HG03354 (cell line): ENCODE results near the gene OSER1.
"Not testable (repeated sequence)": the region's sequence is repeated elsewhere in the genome, so short reads cannot be mapped to it uniquely, and the experiment has no call there.

Experiments used
- ATAC-seq: cut with Tn5 transposase; IDR thresholded peaks from one replicate; pipeline ENCODE4 v1.9.1; 2021; ENCODE audit warnings: mild to moderate bottlenecking; ENCODE audit not compliant: unreplicated experiment, poor library complexity, severe bottlenecking

Gene OSER1

DNA sequence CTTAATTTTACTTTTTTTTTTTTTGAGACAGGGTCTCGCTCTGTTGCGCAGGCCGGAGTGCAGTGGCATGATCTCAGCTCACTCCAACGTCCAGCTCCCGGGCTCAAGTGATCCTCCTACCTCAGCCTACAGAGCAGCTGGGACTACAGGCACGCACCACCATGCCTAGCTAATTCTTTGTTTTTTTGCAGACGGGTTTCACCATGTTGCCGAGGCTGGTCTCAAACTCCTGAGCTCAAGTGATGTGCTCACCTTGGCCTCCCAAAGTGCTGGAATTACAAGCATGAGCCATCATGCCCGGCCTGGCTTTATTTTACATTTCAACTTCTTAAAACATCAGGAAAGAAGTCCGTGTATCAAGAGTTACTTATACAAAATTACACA, 5.7 kb downstream of the OSER1 start:
- no peak for ATAC-seq

- no peak for ATAC-seq
Measured at GRCh38 chr20:44204156-44204831, 6.3 kb downstream of the OSER1 start.

DNA sequence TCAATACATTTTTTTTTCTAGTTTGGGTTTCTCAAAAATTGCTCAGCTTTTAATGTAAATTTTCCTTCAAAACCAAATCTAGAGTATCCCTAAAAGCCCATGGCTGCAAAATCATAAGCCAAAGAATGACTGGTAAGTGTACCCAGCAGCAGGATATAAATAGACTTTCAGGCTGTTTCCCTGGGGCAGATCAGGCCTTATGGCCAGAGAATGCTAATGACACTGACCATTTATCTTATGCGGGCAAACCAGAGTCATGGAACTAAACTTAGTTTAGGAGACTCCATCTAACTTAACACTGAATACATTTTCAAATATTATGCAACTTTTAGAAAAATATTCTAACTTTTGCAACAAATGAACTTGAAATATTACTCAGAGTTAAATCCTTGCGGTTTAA, 7.4 kb downstream of the OSER1 start:
- ATAC-seq = no peak

DNA sequence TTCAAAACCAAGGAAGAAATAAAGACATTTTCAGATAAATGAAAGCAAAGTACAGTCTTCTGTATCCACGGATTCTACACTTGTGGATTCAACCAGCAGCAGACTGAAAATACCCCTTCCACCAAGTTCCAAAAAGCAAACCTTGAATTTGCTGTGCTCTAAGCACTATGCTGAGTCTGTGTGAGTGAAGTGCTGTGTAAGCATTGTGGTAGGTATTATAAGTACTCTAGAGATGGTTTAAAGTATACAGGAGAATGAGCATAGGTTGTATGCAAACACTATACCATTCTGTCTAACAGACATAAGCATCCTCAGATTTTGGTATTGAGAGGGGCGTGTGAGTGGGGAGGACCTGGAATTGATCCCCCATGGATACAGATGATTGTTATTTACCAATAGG, 9.6 kb downstream of the OSER1 start:
- ATAC-seq = no peak

DNA sequence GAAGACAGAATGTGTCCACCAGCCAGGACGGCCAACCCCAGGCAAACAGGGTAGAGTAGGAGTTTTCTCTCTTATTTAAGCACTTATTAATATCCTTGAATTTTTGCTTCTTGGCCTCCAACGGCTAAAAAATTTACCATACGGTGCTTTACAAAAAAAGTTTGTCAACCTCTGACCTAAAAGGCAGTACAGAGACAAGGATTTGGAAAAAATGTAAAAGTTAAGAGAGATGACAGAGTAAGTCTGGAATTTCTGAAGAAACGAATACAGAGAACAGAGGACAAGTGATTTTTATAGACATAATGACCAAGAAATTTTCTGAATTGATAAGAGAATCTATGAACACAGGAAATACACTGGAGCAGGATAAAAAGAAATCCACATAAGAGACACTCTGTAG, 10.2 kb downstream of the OSER1 start:
- ATAC-seq = no peak

DNA sequence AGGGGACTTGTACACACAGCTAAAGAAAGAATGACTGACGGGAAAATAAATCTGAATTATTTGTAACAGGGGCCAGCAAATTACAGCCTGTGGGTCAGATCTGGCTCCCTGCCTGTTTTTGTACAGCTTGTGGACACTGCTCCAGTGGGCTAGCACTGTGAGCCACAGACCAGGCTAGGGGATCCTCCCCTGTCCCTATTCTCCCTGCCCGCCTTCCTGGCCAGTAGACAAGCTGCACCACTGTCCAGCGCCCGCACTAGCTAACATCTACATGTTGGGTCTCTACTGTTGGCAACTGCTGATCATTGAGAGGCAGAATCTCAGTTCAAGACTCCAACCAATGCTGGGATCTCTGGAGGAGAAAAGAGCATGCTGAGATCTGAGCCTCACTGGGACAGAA, 10.7 kb downstream of the OSER1 start:
- ATAC-seq = no peak

- ATAC-seq = no peak
Measured at GRCh38 chr20:44198872-44199271, 11.7 kb downstream of the OSER1 start.

DNA sequence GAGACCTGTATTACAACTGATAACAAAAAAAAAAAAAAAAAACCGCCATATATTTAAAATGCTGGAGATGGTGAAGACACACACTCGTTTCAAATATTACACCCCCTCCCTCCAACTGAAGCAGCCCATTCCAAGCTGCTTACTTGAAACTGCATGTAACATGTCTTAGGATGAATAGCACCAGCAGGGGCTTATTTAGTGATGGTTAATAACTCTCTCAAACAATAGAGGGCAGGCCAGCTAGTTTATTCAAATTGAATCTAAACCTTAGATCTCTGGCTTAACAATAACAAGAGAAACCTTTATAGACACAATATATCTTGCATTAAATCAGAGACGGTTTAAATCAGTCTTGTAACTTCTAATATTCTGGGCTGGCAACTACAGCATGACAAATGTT, 14.3 kb downstream of the OSER1 start:
- no peak for ATAC-seq

GRCh38 chr20:44195605-44196004, 15.0 kb downstream of the OSER1 start:
- no peak for ATAC-seq

- ATAC-seq = no peak
Measured at GRCh38 chr20:44193801-44194200, 16.8 kb downstream of the OSER1 start.

DNA sequence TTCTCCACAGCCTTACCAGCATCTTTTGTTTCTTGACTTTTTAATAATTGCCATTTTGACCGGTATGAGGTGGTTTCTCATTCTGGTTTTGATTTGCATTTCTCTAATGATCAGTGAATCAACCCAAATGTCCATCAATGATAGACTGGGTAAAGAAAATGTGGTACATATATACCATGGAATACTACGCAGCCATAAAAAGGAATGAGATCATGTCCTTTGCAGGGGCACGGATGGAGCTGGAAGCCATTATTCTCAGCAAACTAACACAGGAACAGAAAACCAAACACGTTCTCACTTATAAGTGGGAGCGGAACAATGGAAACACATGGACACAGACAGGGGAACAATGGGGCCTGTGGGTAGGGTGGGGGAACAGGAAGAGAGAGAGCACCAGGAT, 18.9 kb downstream of the OSER1 start:
- ATAC-seq = not testable (repeated sequence)

GRCh38 chr20:44190197-44190852, 20.2 kb downstream of the OSER1 start:
- ATAC-seq = not testable (repeated sequence)

GRCh38 chr20:44188752-44189151, 21.8 kb downstream of the OSER1 start:
- ATAC-seq = no peak

- no peak for ATAC-seq
Measured at GRCh38 chr20:44187772-44188709, 22.5 kb downstream of the OSER1 start.

DNA sequence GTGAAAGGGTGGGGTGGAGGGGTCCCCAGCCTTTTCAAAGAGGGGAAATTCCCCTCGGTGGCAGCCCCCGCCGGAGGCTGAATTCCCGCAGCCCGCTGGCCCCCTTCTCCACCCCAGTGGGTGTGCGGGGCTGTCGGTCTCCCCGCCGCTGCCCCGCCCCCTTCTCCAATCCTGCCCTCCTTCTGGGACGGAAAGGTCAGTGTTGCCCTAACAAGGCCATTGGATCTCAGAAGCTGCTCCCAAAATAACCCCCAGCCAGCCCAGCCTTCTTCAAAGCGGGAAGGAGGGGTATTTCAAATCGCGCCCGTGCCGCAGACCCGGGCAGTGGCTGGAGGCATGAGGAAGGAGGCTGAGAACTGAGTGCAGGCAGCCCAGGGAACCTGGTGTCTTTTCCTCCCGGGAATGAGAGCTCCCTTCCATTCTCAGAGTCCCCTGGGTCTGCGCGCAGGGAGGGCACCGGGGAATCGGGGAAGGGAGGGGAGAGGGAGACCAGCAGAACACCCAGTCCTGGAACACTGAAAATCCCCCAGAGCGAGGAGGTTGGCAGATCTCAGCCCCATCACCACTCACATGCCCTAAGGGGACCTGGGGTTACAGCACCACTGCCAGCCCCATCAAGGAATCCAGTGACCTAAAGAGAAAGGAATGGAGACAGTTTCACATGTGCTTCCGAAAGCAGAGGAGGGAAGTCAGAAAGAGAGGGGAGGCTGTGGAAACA, 23.4 kb downstream of the OSER1 start, which contains the start of gene JPH2:
JPH2 (minus strand) TSS at position 135 of the 718 bp plus-strand sequence. CDS start 483 bp downstream, outside the sequence.
- no peak for ATAC-seq

DNA sequence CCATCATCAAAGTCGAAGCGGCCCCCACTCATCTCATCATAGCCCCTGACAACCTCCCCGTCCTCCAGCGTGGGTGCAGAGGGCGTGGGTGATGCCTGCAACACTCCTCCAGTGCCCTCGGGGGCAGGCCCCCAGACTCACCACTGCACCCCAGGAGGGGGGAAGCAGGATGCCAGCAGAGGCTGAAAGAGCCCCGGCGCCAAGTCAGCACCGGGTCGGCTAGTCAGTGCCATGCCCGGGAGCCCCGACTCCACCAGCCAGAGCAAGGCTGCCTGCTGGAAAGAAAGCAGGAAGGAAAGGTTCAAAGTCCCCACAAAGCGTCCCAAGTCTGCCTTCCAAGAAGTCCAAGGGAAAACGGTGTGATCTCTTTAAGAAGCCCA, 23.9 kb downstream of the OSER1 start:
- ATAC-seq = no peak

DNA sequence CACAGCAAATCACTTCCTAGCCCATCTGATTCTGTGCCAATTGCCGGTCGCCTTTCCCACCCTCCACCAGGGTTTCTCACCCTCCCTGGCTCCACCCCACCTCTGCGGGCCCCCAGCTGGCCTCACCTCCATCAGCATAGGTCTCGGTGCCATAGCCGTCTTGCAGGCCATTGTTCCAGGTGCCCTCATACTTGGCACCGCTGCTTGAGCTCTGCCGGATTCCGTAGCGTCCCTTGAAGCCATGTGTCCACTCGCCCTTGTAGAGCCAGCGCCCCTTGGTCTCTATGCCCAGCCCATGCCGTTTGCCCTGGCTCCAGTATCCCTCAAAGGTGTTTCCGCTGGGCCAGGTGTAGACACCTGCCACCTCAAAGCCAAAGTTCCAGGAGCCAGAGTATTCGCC, 24.4 kb downstream of the OSER1 start:
- ATAC-seq = no peak

DNA sequence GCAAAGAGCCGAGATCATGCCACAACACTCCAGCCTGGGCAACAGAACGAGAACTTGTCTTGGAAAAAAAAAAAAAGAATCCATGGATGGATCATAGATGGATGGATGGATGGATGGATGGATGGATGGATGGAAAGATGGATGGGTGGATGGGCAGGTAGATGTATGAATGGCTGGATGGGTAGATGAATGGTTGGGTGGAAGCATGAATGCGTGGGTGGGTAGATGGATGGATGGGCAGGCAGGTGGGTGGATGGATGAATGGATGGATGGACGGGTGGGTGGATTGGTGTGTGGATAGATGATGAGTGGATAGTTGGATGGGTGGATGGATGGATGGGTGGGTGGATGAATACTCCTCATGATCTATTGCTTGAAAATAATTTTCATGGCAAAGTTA, 25.0 kb downstream of the OSER1 start:
- no peak for ATAC-seq

DNA sequence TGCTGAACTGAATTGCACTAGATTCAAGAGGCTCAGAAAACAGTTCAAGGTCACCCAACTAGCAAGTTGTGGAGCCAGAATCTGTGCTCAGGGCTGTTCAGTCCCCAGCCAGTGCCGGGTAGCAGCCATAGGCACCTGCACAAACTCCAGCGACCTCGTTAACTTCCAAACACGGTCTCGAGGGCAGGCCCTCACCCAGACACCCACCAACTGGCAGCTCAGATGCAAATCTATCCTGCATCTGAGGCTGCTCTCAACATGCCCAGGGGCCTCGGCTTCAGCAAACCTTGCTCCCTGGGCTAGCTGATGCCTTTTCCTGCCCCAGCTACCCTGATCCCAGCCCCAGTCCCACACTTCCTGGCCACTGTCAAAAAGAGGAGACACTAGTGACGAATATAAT, 27.3 kb downstream of the OSER1 start:
- ATAC-seq = no peak

- ATAC-seq = no peak
Measured at GRCh38 chr20:44182863-44183262, 27.7 kb downstream of the OSER1 start.
